OCI-LY1 (cell line): ENCODE results near the gene NBL1.
"Not testable (repeated sequence)": the region's sequence is repeated elsewhere in the genome, so short reads cannot be mapped to it uniquely, and the experiment has no call there.

Source experiments
- H2AFZ ChIP-seq: fragments of 200-600 bp; sonication (generic), shearing (Covaris generic); 2 replicates; pipeline ENCODE4 v1.6.0; 2014; ENCODE audit warnings: antibody characterized with exemption, mild to moderate bottlenecking, low read length
- H3F3A ChIP-seq: fragments of 200-600 bp; sonication (generic), shearing (Covaris generic); 2 replicates; pipeline ENCODE4 v1.6.0; 2014; ENCODE audit warnings: mild to moderate bottlenecking, antibody characterized with exemption, low read length, moderate library complexity; ENCODE audit not compliant: insufficient read depth
- H3K27ac ChIP-seq: fragments of 200-600 bp; sonication (generic); 2 replicates; pipeline ENCODE4 v1.5.1; 2014; ENCODE audit warnings: low read length, mixed run types, mild to moderate bottlenecking, low read depth; ENCODE audit not compliant: poor library complexity, severe bottlenecking
- H3K27me3 ChIP-seq: fragments of 200-600 bp; sonication (generic); 2 replicates; pipeline ENCODE4 v1.6.0; 2014; ENCODE audit warnings: antibody characterized with exemption, mild to moderate bottlenecking, low read length, moderate library complexity; ENCODE audit not compliant: insufficient read depth
- H3K36me3 ChIP-seq: fragments of 200-600 bp; sonication (generic); 2 replicates; pipeline ENCODE4 v1.6.1; 2014; ENCODE audit warnings: mild to moderate bottlenecking, antibody characterized with exemption, low read length, moderate library complexity, mixed read lengths; ENCODE audit not compliant: insufficient read depth
- H3K4me1 ChIP-seq: fragments of 200-600 bp; sonication (generic); 2 replicates; pipeline ENCODE4 v1.5.1; 2014; ENCODE audit warnings: mild to moderate bottlenecking, low read length, moderate library complexity; ENCODE audit not compliant: insufficient read depth, severe bottlenecking
- H3K4me2 ChIP-seq: fragments of 200-600 bp; sonication (generic), shearing (Covaris generic); 2 replicates; pipeline ENCODE4 v1.6.1; 2014; ENCODE audit warnings: low read length
- H3K4me3 ChIP-seq: fragments of 200-600 bp; sonication (generic); 2 replicates; pipeline ENCODE4 v1.5.1; 2014; ENCODE audit warnings: low read length, low read depth, mild to moderate bottlenecking, mixed read lengths; ENCODE audit not compliant: poor library complexity, severe bottlenecking
- H3K79me2 ChIP-seq: fragments of 200-600 bp; shearing (Covaris generic); 2 replicates; pipeline ENCODE4 v1.6.1; 2016; ENCODE audit warnings: mixed run types, low read length, mixed read lengths; ENCODE audit not compliant: insufficient read depth
- H3K9ac ChIP-seq: fragments of 200-600 bp; sonication (generic), shearing (Covaris generic); 2 replicates; pipeline ENCODE4 v1.6.1; 2014; ENCODE audit warnings: mild to moderate bottlenecking, low read length, mixed read lengths
- H3K9me2 ChIP-seq: fragments of 200-600 bp; sonication (generic), shearing (Covaris generic); 2 replicates; pipeline ENCODE4 v1.6.1; 2014; ENCODE audit warnings: low read depth, mild to moderate bottlenecking, low read length, mixed read lengths
- H3K9me3 ChIP-seq: fragments of 200-600 bp; shearing (Covaris generic); 2 replicates; pipeline ENCODE4 v1.6.1; 2014; ENCODE audit warnings: low read length, mixed read lengths
- H4K20me1 ChIP-seq: fragments of 200-600 bp; sonication (generic), shearing (Covaris generic); 2 replicates; pipeline ENCODE4 v1.6.0; 2016; ENCODE audit warnings: mild to moderate bottlenecking, low read length; ENCODE audit not compliant: insufficient read depth
- EZH2 ChIP-seq: fragments of 200-600 bp; sonication (generic), shearing (Covaris generic); IDR thresholded peaks from 2 replicates; pipeline ENCODE4 v1.8.0; 2017; ENCODE audit warnings: borderline replicate concordance, mixed run types, mild to moderate bottlenecking, antibody characterized with exemption, low read length, moderate library complexity, mixed read lengths
- TF ChIP-seq, protein P1 (sequence below): fragments of 200-600 bp; sonication (generic), shearing (Covaris generic); IDR thresholded peaks from 2 replicates; pipeline ENCODE4 v1.5.1; 2017; ENCODE audit warnings: mild to moderate bottlenecking, antibody characterized with exemption, low read length, moderate library complexity, mixed read lengths

The NBL1 gene

DNA sequence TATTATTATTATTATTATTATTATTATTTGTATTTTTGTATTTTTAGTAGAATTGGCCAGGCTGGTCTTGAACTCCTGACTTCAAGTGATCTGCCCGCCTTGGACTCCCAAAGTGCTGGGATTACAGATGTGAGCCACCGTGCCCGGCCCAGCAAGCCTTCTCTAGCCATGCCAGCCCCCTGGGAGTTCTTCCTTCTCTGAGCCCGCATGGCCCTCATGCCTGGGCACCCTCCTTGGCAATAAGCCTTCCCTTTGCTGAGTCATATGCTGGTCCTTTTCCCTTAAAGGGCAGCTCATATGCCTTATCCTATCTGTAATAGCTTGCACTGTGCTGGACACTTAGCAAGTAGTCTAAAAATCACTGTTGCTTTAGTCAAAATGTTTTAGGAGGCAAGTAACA lies 8.5 kb upstream of the NBL1 start:
- Histone ChIP-seq H2AFZ (no peak overlapping the region), H3K27me3 (no peaks in the 10 kb centered on the region), H3K9ac (no peak overlapping the region), H3K9me2 (no peaks in the 10 kb centered on the region), H3K9me3 (no peaks in the 10 kb centered on the region), H3F3A (no peaks in the 10 kb centered on the region), H3K4me2 (no peak overlapping the region), H3K4me3 (no peak overlapping the region), H3K36me3 (no peaks in the 10 kb centered on the region), H4K20me1 (no peaks in the 10 kb centered on the region), H3K4me1 (no peaks in the 10 kb centered on the region), H3K27ac (no peak overlapping the region), H3K79me2 (no peaks in the 10 kb centered on the region)
- TF ChIP-seq EZH2 = no peak
- TF ChIP-seq, protein P1, sequence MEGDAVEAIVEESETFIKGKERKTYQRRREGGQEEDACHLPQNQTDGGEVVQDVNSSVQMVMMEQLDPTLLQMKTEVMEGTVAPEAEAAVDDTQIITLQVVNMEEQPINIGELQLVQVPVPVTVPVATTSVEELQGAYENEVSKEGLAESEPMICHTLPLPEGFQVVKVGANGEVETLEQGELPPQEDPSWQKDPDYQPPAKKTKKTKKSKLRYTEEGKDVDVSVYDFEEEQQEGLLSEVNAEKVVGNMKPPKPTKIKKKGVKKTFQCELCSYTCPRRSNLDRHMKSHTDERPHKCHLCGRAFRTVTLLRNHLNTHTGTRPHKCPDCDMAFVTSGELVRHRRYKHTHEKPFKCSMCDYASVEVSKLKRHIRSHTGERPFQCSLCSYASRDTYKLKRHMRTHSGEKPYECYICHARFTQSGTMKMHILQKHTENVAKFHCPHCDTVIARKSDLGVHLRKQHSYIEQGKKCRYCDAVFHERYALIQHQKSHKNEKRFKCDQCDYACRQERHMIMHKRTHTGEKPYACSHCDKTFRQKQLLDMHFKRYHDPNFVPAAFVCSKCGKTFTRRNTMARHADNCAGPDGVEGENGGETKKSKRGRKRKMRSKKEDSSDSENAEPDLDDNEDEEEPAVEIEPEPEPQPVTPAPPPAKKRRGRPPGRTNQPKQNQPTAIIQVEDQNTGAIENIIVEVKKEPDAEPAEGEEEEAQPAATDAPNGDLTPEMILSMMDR = no peak

DNA sequence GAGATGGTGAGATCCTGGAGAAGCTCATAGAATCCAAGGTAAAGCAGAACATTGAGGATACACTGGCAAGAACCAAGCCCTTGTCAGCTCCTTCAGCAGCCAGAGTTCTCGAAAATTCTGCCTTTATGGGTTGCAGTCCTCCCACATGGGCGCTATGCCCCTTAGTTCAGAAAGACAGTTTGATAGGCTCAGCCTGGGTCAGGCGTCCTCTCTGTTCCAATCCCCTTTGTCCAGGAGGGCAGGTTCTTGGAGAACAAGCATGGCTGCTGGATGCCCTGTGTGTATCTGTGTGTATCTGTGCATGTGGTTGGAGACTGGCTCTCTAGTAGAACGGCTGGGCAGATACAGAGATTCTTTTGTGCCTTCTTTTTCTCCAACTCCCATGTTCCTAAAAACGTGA lies 8.0 kb upstream of the NBL1 start:
- Histone ChIP-seq H3K79me2 (no peaks in the 10 kb centered on the region), H3K36me3 (no peaks in the 10 kb centered on the region), H4K20me1 (no peaks in the 10 kb centered on the region), H3K9ac (no peak overlapping the region), H3K4me3 (no peak overlapping the region), H3K9me2 (no peaks in the 10 kb centered on the region), H3K9me3 (no peaks in the 10 kb centered on the region), H3K4me1 (no peaks in the 10 kb centered on the region), H3K27ac (no peak overlapping the region), H3F3A (no peaks in the 10 kb centered on the region), H3K4me2 (no peak overlapping the region), H2AFZ (no peak overlapping the region), H3K27me3 (no peaks in the 10 kb centered on the region; the same call in 1 of the 2 replicates)
- TF ChIP-seq, protein P1 = no peak
- TF ChIP-seq EZH2 = no peak

DNA sequence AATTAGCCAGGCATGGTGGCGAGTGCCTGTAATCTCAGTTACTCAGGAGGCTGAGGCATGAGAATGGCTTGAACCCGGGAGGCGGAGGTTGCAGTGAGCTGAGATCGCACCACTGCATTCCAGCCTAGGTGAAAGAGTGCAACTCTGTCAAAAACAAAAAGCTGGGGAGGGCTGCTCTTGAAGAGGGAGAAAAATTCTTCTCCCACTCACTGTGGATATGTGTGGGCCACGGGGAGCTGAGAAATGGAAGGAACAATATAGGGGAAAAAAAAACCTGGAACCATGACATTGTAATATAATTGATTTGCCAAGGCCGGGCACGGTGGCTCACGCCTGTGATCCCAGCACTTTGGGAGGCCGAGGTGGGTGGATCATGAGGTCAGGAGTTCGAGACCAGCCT lies 7.4 kb upstream of the NBL1 start:
- H3K4me2 ChIP-seq, H3K79me2 ChIP-seq, H3K27me3 ChIP-seq, H3K4me3 ChIP-seq, H3F3A ChIP-seq, H3K4me1 ChIP-seq, H3K9ac ChIP-seq, H3K27ac ChIP-seq, H4K20me1 ChIP-seq, H2AFZ ChIP-seq, H3K36me3 ChIP-seq, H3K9me2 ChIP-seq, H3K9me3 ChIP-seq: not testable (repeated sequence)

DNA sequence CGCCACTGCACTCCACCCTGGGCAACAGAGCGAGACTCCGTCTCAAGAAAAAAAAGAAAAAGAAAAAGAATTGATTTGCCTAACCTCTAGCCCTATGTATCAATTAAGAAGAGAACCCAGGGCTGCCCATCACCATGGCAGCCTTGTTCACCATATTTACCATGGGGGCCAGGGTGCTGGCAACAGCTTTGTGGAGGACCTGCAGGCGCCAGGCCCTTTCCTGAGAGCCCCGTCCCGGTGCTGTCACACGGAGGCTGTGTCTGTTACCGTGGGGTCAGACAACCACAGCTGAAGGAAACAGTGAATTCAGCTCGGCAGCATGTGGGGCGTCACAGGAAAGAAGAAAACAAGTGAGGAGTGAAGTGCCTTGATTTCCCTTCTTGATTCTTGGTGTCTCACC lies 6.5 kb upstream of the NBL1 start:
- no peaks in the 10 kb centered on the region for H3K79me2 ChIP-seq
- H4K20me1 ChIP-seq = no peaks in the 10 kb centered on the region
- H2AFZ ChIP-seq = no peak overlapping the region
- H3K9me3 ChIP-seq = no peaks in the 10 kb centered on the region
- no peak overlapping the region for H3K27ac ChIP-seq
- TF ChIP-seq EZH2 = no peak
- TF ChIP-seq, protein P1 = no peak
- H3K4me1 ChIP-seq = no peaks in the 10 kb centered on the region
- H3K9ac ChIP-seq = no peak overlapping the region
- H3K36me3 ChIP-seq = no peaks in the 10 kb centered on the region
- no peak overlapping the region for H3K4me2 ChIP-seq
- no peaks in the 10 kb centered on the region for H3K9me2 ChIP-seq
- no peaks in the 10 kb centered on the region for H3F3A ChIP-seq
- no peak overlapping the region for H3K4me3 ChIP-seq
- no peaks in the 10 kb centered on the region; the same call in 1 of the 2 replicates for H3K27me3 ChIP-seq
